ENCODE measurements around the gene FOXL3. TPM values are rescaled to one million over a fixed set of nuclear protein-coding genes. Genes with fewer than 3 reads are reported as not detected.
"Not testable (repeated sequence)": the region's sequence is repeated elsewhere in the genome, so short reads cannot be mapped to it uniquely, and the experiment has no call there.

FOXL3 gene
- total RNA-seq, 1 donor from 2014 or later: not detected

GRCh38 chr7:323410-323809 is 33.4 kb downstream of the FOXL3 start:
- DNase-seq (ENCODE audit: low spot score): no peak

DNA sequence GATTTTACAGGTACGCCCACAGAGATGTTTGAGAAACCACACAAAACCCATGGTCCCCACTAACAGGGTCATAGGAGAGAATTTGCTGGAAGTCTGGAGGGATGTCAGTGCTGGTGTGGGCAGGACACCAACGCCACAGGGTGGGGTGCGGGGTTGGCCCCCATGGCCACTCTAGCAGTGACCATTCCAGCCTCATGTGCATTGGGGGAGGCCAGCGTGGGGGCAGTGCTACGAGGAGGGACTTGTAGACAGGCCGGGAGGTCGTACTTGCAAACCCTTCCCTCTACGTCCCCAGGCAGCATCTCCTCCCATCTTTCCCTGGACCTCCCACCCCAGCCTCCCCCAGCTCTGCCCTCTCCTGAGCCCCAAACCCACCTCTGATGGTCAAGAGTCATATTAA is 34.0 kb downstream of the FOXL3 start:
- no peak for DNase-seq (ENCODE audit: low spot score)

DNA sequence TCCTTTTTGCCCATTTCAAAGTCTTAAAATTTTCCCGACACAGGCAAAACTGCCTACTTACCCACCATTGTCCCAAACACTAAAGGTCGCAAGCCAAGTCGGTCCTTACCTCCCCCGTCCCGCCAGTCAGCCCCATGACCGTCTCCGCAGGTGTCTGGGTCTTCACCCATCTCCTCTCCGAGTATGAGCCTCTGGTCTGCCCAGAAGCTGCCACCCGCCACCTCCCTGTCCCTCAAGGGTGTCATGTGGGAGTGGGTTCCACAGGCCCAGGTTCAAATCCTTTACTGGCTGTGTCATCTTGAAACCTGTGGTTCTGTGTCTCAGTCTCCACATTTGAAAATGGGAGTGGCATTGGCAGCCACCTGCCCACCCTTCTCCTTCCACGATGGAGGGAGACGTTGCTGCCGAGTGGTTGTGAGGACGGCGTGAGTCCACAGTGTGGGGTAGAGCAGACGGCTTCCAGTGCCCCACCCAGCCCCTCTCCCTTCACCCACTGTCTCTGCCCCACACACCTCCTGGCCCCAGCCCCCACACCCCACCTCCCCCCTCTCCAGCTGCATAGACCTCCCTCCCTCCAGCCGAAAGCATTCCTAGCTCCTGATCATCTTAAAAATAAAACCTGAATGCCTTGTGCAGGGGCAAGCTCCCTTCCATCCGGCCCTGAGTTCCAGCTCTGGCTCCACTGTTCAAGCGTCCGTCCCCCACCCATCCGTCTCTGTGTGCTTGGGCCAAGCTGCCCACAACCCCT is 35.3 kb downstream of the FOXL3 start:
- DNase-seq (ENCODE audit: low spot score): no peak

GRCh38 chr7:325811-326210 is 35.8 kb downstream of the FOXL3 start:
- DNase-seq (ENCODE audit: low spot score): no peak

- no peak for DNase-seq (ENCODE audit: low spot score)
These were observed 36.3 kb downstream of the FOXL3 start for GRCh38 chr7:326273-326672.

DNA sequence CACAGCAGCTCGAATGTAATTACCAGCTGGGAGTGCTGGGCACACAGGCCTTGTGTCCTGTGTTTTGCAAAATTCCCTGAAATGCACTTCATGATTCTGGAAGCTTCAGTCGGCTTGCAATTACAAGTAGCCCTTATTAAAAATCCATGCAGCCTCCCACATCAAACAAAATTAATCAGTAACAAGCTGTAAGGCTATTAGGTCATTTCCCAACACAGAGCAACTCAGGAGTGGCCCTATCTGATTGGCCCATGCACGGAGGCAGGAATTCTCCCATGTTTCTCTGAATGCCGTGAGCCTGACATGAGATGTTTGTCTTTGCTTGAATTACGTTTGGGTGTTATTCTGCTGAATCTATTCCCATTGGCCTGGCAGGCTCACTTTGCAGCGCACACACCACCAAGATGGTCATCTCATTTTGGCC is 36.9 kb downstream of the FOXL3 start:
- DNase-seq (ENCODE audit: low spot score): peak; percentile 17

DNA sequence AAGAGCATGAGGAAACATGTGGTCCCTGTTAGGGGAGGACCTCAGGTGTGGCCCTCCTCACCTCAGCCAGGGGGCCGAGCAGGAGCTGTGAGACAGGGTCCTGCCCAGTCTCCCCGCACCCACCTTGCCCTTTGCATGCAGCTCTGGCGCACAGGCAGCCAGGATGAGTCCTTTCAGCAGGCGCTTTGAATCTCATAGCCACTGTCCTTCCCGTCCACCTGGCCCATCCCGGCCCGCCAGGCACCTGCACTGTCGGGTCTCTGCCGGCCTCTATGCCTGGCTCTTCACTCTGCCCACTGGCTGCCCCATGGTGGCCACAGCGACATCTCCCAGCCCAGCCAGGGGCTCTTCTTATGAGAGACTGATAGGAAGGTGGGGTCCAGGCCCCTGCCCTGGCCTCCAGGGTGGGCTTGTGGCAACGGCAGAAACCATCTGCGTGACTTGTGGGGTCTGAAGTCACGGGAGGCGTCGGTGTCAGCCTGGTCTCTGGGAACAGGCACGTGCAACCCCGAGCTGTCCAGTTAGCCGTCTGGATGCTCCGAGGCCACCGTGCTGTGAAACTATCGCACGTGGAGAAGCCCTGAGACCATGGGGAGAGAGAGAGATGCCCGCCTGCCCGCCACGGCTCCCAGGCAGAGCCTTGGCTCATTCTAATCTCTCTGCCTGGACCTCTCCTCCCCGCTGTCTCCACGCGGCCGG is 37.4 kb downstream of the FOXL3 start:
- DNase-seq (ENCODE audit: low spot score): no peak

GRCh38 chr7:327991-328702 is 38.2 kb downstream of the FOXL3 start:
- DNase-seq (ENCODE audit: low spot score): no peak

- no peak for DNase-seq (ENCODE audit: low spot score)
These were observed 39.8 kb downstream of the FOXL3 start for GRCh38 chr7:329691-330281.

DNA sequence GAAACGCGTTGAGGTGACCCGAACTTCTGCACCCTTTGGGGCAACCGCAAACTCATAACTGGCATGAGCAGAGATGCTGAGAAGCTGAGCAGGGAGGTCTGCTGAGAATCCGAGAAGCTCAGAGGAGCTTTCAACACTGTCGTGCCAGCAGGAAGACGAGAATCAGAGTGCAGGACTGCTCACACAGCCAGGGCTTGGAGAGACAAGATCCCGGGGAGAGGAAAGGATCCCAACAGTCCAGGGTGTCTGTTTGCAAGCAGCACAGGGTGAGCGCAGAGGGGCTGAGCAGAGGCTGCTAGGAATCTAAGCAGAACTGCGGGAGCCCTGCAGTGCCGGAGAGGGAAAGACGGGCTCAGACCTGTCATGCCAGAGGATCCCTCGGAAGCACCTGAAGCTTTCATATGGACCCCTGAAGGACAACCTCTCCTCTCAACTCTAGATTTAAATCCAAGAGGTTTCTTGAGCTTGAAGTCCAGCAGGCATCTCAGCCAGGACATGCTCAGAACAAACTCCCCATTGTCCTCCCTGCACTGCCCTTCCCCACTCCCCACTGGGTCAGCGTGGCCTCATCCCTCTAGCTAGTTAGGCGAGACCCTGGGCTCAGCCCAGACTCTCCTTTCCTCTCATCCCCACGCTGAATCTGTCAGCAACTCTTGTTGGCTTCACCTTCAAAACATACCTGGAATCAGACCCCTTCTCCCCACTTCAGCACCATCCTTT is 40.7 kb downstream of the FOXL3 start:
- DNase-seq (ENCODE audit: low spot score): peak; percentile 66

- no peak for DNase-seq (ENCODE audit: low spot score)
These were observed 42.1 kb downstream of the FOXL3 start for GRCh38 chr7:332020-332517.

GRCh38 chr7:332646-333392 is 42.8 kb downstream of the FOXL3 start:
- DNase-seq (ENCODE audit: low spot score): peak; percentile 57

GRCh38 chr7:333393-333764 is 43.4 kb downstream of the FOXL3 start:
- DNase-seq (ENCODE audit: low spot score): peak; percentile 80

- no peak for DNase-seq (ENCODE audit: low spot score)
These were observed 44.8 kb downstream of the FOXL3 start for GRCh38 chr7:334618-335357.

- DNase-seq (ENCODE audit: low spot score): no peak
These were observed 45.6 kb downstream of the FOXL3 start for GRCh38 chr7:335358-336148.

GRCh38 chr7:336149-336533 is 46.2 kb downstream of the FOXL3 start:
- not testable (repeated sequence) for DNase-seq (ENCODE audit: low spot score)

DNA sequence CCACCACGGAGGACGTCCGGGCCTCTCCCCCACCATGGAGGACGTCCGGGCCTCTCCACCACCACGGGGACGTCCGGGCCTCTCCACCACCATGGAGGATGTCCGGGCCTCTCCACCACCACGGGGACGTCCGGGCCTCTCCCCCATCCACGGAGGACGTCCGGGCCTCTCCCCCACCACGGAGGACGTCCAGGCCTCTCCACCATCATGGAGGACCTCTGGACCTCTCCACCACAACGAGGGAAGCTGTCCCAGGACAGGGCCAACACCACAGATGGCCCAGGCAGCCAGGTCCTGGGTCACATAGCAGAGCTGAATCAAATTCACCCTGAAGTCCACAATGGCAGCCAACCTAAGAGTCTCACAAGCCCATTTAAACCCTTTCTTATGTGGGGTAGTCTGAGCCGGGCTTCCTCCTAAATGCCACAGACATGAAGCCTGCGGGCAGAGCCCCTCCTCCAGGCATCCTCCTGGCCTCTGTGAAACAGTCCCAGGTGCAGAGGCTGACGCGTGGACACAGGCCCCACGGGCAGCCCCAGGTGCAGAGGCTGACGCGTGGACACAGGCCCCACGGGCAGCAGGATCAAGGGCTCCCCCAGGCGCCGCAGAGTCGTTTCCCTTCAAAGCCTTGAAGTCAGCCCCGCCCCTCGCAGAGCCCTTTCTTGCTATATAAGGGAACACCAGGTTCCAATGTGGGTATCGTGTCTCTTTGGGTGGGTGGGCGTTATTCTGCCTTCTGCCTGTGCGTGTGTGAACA is 47.0 kb downstream of the FOXL3 start:
- no peak for DNase-seq (ENCODE audit: low spot score)

DNA sequence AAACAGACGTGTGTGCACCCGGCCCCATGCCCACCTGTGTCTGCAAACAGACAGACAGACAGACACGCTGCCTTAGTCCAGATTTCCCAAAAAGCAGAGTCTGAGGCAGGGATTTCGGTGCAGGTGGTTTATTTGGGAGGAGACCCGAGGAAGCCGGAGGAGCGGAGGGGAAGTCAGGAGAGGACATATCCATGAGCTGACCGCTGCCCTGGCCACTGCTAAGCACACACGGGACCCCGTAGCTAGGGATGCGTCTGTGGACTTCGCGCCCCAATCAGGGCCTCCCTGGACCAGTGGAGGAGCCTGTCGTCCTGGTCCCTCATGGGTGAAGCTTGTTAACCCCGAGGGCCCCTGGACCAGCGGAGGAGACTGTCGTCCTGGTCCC is 47.6 kb downstream of the FOXL3 start:
- DNase-seq (ENCODE audit: low spot score): no peak
